Parathyroid adenoma (tissue), 2 donors: ENCODE data around the gene CAMK2G.
A peak's percentile ranks its signal among the peaks of the same experiment; 100 is the strongest.

Source experiments
- H2AFZ ChIP-seq: fragments of 300-600 bp; sonication (generic); one replicate; pipeline ENCODE4 v1.7.0; 2017; ENCODE audit warnings: antibody characterized with exemption, mild to moderate bottlenecking
- H3K27ac ChIP-seq: fragments of 300-600 bp; sonication (generic); one replicate; pipeline ENCODE4 v1.7.0; 2017
- H3K27me3 ChIP-seq: fragments of 300-600 bp; sonication (generic); one replicate; pipeline ENCODE4 v1.7.0; 2017; ENCODE audit warnings: low read length; ENCODE audit not compliant: control insufficient read depth, insufficient read depth
- H3K36me3 ChIP-seq: fragments of 300-600 bp; sonication (generic); one replicate; pipeline ENCODE4 v1.7.0; 2017; ENCODE audit warnings: low read length; ENCODE audit not compliant: control insufficient read depth, insufficient read depth
- H3K4me1 ChIP-seq: fragments of 300-600 bp; sonication (generic); one replicate; pipeline ENCODE4 v1.7.0; 2017; ENCODE audit warnings: control low read depth
- H3K4me2 ChIP-seq: fragments of 300-600 bp; sonication (generic); one replicate; pipeline ENCODE4 v1.7.0; 2017; ENCODE audit warnings: low read length
- H3K4me3 ChIP-seq: fragments of 300-600 bp; sonication (generic); one replicate; pipeline ENCODE4 v1.7.0; 2017; ENCODE audit warnings: low read depth, low read length
- H3K79me2 ChIP-seq: fragments of 300-600 bp; sonication (generic); one replicate; pipeline ENCODE4 v1.7.0; 2017; ENCODE audit warnings: control low read depth
- H3K9ac ChIP-seq: fragments of 300-600 bp; sonication (generic); one replicate; pipeline ENCODE4 v1.7.0; 2017; ENCODE audit warnings: mild to moderate bottlenecking
- H3K9me3 ChIP-seq: fragments of 300-600 bp; sonication (generic); one replicate; pipeline ENCODE4 v1.7.0; 2017; ENCODE audit warnings: low read length; ENCODE audit not compliant: control insufficient read depth
- CTCF ChIP-seq: fragments of 300-600 bp; sonication (generic); IDR thresholded peaks from one replicate; pipeline ENCODE4 v1.7.0; 2017; ENCODE audit warnings: antibody characterized with exemption, mild to moderate bottlenecking
- donor health status: primary hyperparathyroidism.

CAMK2G gene

GRCh38 chr10:73859784-73860491 lies 14.4 kb downstream of the CAMK2G start:
- TF ChIP-seq CTCF: no peak
- Histone ChIP-seq H3K4me1 (peaks cover 8% of the 10 kb centered on the region), H3K9me3 (no peaks in the 10 kb centered on the region), H3K79me2 (peaks cover under 1% of the 10 kb centered on the region), H3K27ac (peak overlapping the region; percentile 4), H3K4me2 (no peak overlapping the region), H3K36me3 (no peaks in the 10 kb centered on the region), H2AFZ (peak overlapping the region; percentile 1), H3K9ac (no peak overlapping the region), H3K27me3 (no peaks in the 10 kb centered on the region), H3K4me3 (no peak overlapping the region)

GRCh38 chr10:73859428-73859783 lies 14.9 kb downstream of the CAMK2G start:
- Histone ChIP-seq H3K9ac (no peak overlapping the region), H3K4me2 (no peak overlapping the region), H3K27ac (peak overlapping the region; percentile 4), H3K36me3 (no peaks in the 10 kb centered on the region), H3K79me2 (no peaks in the 10 kb centered on the region), H2AFZ (peak overlapping the region; percentile 1), H3K27me3 (no peaks in the 10 kb centered on the region), H3K4me1 (peaks cover 8% of the 10 kb centered on the region), H3K9me3 (no peaks in the 10 kb centered on the region), H3K4me3 (no peak overlapping the region)
- TF ChIP-seq CTCF: no peak

DNA sequence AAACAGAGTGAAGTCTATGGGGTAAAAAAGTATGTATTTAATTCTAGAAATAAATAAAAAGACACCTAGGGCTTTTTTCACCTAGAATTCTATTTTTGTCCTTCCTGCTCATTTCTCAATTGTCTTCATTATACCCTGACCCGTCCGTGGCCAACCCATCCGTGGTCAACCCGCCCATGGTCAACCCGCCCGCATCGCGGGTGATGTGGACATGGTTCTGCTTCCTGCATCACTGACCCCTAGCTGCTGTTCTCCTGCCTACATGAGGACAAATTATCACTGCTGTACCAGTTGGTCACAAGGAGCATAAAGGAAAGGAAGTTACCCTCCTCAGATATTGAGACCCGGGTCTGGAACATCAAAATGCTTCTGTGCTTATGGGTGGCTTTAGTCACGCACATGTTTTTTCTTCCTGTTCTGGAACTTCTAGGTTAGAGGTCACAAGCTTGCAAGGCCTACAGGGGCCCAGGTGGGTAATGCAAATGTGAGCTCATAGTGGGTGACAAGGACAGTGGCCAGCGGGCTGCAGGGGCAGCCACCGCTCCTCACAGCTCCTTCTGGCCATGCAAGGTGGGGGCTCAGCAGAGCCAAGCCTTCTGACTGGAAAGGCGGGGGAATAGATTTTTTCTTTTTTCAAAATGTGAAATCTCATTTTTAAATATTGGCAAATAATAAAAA lies 15.5 kb downstream of the CAMK2G start:
- H3K27me3 ChIP-seq: no peaks in the 10 kb centered on the region
- H3K4me2 ChIP-seq: no peak overlapping the region
- H3K36me3 ChIP-seq: no peaks in the 10 kb centered on the region
- no peak for TF ChIP-seq CTCF
- peaks cover 8% of the 10 kb centered on the region for H3K4me1 ChIP-seq
- no peak overlapping the region for H2AFZ ChIP-seq
- no peak overlapping the region for H3K9ac ChIP-seq
- H3K27ac ChIP-seq: no peak overlapping the region
- no peaks in the 10 kb centered on the region for H3K9me3 ChIP-seq
- H3K79me2 ChIP-seq: no peaks in the 10 kb centered on the region
- no peak overlapping the region for H3K4me3 ChIP-seq

DNA sequence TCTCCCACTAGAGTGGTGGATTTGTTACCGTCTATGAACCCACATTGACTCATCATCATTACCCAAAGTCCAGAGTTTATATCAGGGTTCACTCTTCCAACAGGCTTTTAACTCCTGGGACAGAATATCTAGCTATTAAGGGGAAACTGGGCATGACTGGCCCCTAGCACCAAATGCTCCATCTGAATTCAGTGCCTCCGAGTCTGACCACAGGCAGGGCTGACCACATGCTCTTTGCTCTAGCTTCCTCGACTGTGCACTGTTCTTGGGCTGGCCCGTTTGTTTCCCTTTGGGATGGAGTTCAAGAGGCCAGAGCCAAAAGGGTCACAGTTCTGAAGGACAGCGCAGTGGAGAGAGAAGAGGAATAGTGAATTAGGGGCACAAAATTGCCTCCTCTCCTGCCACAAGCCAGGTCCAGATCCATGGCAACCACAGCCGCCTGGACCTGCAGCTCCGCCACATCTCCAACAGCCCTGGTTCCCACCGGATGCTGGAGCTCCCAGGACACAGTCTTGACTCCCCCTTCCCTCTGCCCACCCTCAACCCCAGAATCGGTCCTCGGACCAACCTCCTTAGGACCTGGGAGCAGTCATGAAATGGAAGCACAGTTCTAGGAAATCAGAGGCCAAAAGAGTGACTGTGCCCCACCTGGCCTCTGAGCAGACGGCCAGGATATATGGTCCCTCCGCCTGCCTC lies 16.2 kb downstream of the CAMK2G start:
- Histone ChIP-seq H3K27me3 (no peaks in the 10 kb centered on the region), H3K4me3 (no peak overlapping the region), H3K79me2 (no peaks in the 10 kb centered on the region), H3K27ac (no peak overlapping the region), H3K4me2 (no peak overlapping the region), H3K9ac (no peak overlapping the region), H2AFZ (no peak overlapping the region), H3K36me3 (no peaks in the 10 kb centered on the region), H3K9me3 (no peaks in the 10 kb centered on the region), H3K4me1 (peaks cover 8% of the 10 kb centered on the region)
- TF ChIP-seq CTCF: no peak
